ENCODE results near the gene CD36. TPM values are rescaled to one million over a fixed set of nuclear protein-coding genes. Genes with fewer than 3 reads are reported as not detected.

The CD36 gene
- total RNA-seq, 4 donors from 2014 or later = 122 to 261 (median 180) TPM

GRCh38 chr7:80596933-80597517 is 41.4 kb upstream of the CD36 start:
- TF ChIP-seq EP300 (IDR thresholded peaks at IDR 0.05) = peak; percentile 52 to 76
- TF ChIP-seq, protein P1, sequence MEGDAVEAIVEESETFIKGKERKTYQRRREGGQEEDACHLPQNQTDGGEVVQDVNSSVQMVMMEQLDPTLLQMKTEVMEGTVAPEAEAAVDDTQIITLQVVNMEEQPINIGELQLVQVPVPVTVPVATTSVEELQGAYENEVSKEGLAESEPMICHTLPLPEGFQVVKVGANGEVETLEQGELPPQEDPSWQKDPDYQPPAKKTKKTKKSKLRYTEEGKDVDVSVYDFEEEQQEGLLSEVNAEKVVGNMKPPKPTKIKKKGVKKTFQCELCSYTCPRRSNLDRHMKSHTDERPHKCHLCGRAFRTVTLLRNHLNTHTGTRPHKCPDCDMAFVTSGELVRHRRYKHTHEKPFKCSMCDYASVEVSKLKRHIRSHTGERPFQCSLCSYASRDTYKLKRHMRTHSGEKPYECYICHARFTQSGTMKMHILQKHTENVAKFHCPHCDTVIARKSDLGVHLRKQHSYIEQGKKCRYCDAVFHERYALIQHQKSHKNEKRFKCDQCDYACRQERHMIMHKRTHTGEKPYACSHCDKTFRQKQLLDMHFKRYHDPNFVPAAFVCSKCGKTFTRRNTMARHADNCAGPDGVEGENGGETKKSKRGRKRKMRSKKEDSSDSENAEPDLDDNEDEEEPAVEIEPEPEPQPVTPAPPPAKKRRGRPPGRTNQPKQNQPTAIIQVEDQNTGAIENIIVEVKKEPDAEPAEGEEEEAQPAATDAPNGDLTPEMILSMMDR (IDR thresholded peaks at IDR 0.05) = no peak
- no peak overlapping the region for H3K4me3 ChIP-seq
- WGBS, 2 donors = 77 to 79% methylated on average over 4 of the region's 4 CpGs

DNA sequence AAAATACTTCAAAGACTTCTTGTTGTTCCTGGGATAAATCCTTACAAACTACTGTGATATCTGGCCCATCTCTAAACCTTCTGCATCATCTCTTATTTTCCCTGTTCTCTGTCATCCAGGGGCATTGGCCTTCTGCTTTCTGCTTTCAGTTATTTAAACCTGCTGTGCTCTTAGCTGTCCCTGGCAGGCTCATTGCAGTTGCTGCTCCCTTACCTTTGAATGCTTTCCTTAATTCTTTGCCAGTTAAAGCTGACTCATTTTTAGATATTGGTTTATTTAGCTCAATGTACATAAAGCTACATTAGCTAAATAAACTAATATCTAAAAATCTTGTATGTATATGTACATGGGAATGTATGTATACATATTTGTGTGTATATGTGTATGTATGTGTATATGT is 40.6 kb upstream of the CD36 start:
- H3K9me3 ChIP-seq = no peaks in the 10 kb centered on the region
- DNase-seq (ENCODE audit: low spot score in 2 of 2) = no peak
- H3K4me3 ChIP-seq = no peak overlapping the region
- TF ChIP-seq POLR2A (IDR thresholded peaks at IDR 0.05) (no peak), EP300 (IDR thresholded peaks at IDR 0.05) (no peak)
- TF ChIP-seq, protein P1 (IDR thresholded peaks at IDR 0.05) = no peak
- no peaks in the 10 kb centered on the region for H3K27me3 ChIP-seq
- H3K4me1 ChIP-seq = peaks cover 0 to 16% (median 0%) of the 10 kb centered on the region in 4 donors
- no peaks in the 10 kb centered on the region for H3K36me3 ChIP-seq
- no peak overlapping the region for H3K27ac ChIP-seq

More at GRCh38 chr7:80596933-80597517, 41.4 kb upstream of the CD36 start:
- no peak overlapping the region for H3K27ac ChIP-seq
- peaks cover 0 to 16% (median 0%) of the 10 kb centered on the region in 4 donors for H3K4me1 ChIP-seq
- peak in 1 of 2 donors; percentile 16 for DNase-seq (ENCODE audit: low spot score in 2 of 2)
- no peaks in the 10 kb centered on the region for H3K36me3 ChIP-seq
- H3K27me3 ChIP-seq = no peaks in the 10 kb centered on the region
- no peaks in the 10 kb centered on the region for H3K9me3 ChIP-seq

- Histone ChIP-seq H3K36me3 (no peaks in the 10 kb centered on the region), H3K9me3 (no peaks in the 10 kb centered on the region), H3K4me3 (no peak overlapping the region), H3K4me1 (peaks cover 0 to 9% (median 0%) of the 10 kb centered on the region in 4 donors), H3K27ac (peak overlapping the region in 1 of 4 donors; percentile 43), H3K27me3 (no peaks in the 10 kb centered on the region)
- no peak for DNase-seq (ENCODE audit: low spot score in 2 of 2)
- TF ChIP-seq, protein P1 (IDR thresholded peaks at IDR 0.05) = no peak
- TF ChIP-seq EP300 (IDR thresholded peaks at IDR 0.05) = no peak
- no peak for TF ChIP-seq POLR2A (IDR thresholded peaks at IDR 0.05)
- WGBS, 2 donors = 80 to 81% methylated on average over 2 of the region's 2 CpGs
Measured at GRCh38 chr7:80600046-80600445, 38.4 kb upstream of the CD36 start.

DNA sequence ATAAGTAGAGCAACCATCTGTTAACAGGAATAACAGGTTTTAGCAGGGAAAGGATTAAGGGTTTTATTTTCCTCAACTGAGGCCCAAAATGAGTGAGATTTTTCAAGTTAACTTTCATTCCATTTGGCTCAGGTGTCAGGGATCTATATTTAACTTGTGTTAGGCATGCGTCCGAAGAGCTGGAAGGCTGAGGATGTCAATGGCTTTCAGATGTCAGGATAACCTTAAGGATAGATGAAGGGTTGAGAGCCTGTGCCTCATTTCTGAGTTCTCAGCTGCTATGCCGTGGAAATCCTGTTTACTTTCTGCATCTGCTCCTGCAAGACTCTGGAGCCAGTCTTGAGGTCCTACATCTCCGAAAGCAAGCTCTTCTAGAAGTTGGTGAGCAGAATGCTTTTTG is 36.4 kb upstream of the CD36 start:
- Histone ChIP-seq H3K9me3 (no peaks in the 10 kb centered on the region), H3K36me3 (no peaks in the 10 kb centered on the region), H3K4me3 (no peak overlapping the region), H3K27me3 (no peaks in the 10 kb centered on the region), H3K27ac (peak overlapping the region in 1 of 4 donors; percentile 45), H3K4me1 (peaks cover 0 to 4% (median 0%) of the 10 kb centered on the region in 4 donors)
- TF ChIP-seq, protein P1 (IDR thresholded peaks at IDR 0.05) = no peak
- no peak for TF ChIP-seq POLR2A (IDR thresholded peaks at IDR 0.05)
- no peak for TF ChIP-seq EP300 (IDR thresholded peaks at IDR 0.05)
- no peak for DNase-seq (ENCODE audit: low spot score in 2 of 2)
- WGBS, 2 donors = 76 to 82% methylated on average over 4 of the region's 4 CpGs

- no peaks in the 10 kb centered on the region for H3K27me3 ChIP-seq
- H3K4me3 ChIP-seq = no peak overlapping the region
- TF ChIP-seq POLR2A (IDR thresholded peaks at IDR 0.05) = no peak
- no peak for TF ChIP-seq EP300 (IDR thresholded peaks at IDR 0.05)
- TF ChIP-seq, protein P1 (IDR thresholded peaks at IDR 0.05) = no peak
- no peak for DNase-seq (ENCODE audit: low spot score in 2 of 2)
- H3K4me1 ChIP-seq = peaks cover 0 to 4% (median 0%) of the 10 kb centered on the region in 4 donors
- WGBS, 2 donors = 89 to 95% methylated on average over 2 of the region's 2 CpGs
- H3K9me3 ChIP-seq = no peaks in the 10 kb centered on the region
- H3K27ac ChIP-seq = no peak overlapping the region
- no peaks in the 10 kb centered on the region for H3K36me3 ChIP-seq
Measured at GRCh38 chr7:80603940-80604339, 34.5 kb upstream of the CD36 start.
